HEK293 (cell line): ENCODE results near the gene TPM4.

Source experiments
- CTCF ChIA-PET: fragments of 350-600 bp; formaldehyde crosslinking; extraction: SDS; loops from one replicate; lab custom pipeline; 2021; ENCODE audit warnings: antibody characterized with exemption; lab: Yijun Ruan, JAX
- POLR2A ChIA-PET: fragments of 300-600 bp; formaldehyde crosslinking; extraction: SDS; loops from one replicate; lab custom pipeline; 2020; ENCODE audit warnings: antibody characterized with exemption, inconsistent platforms; lab: Yijun Ruan, JAX
- H3K27ac ChIP-seq: fragments of 200-500 bp; sonication (Bioruptor generic); 2 replicates; pipeline ENCODE4 v1.5.1; 2014; ENCODE audit warnings: low read depth, low read length, control low read depth, inconsistent platforms; ENCODE audit errors: extremely low read depth
- H3K36me3 ChIP-seq, 2 experiments: fragments of 200-500 bp in 1 of 2; sonication (Bioruptor generic) in 1 of 2; 1 replicate in 1 of 2; 2 replicates in 1 of 2; pipeline ENCODE4 v1.5.1; 2014 to 2017; ENCODE audit warnings: inconsistent platforms in 2 of 2, low read length in 2 of 2; ENCODE audit not compliant: control insufficient read depth in 2 of 2, insufficient read depth in 1 of 2
- H3K4me1 ChIP-seq: fragments of 200-500 bp; sonication (Bioruptor generic); 2 replicates; pipeline ENCODE4 v1.5.1; 2014; ENCODE audit warnings: mild to moderate bottlenecking, low read length, inconsistent platforms; ENCODE audit not compliant: control insufficient read depth, insufficient read depth
- H3K4me3 ChIP-seq: 2 replicates; pipeline ENCODE4 v1.5.1; 2011; ENCODE audit warnings: low read depth, mild to moderate bottlenecking, control low read depth, low read length, moderate library complexity
- H3K9me3 ChIP-seq: fragments of 200-500 bp; sonication (Bioruptor generic); 2 replicates; pipeline ENCODE4 v1.5.1; 2014; ENCODE audit warnings: low read depth, low read length, inconsistent platforms; ENCODE audit not compliant: control insufficient read depth, insufficient read depth
- KLF10 ChIP-seq: fragments of 450-650 bp; IDR thresholded peaks from 2 replicates; pipeline ENCODE4 v1.5.1; 2018; ENCODE audit warnings: missing biosample characterization, mild to moderate bottlenecking, missing genetic modification characterization
- PRDM1 ChIP-seq: fragments of 450-650 bp; formaldehyde crosslinking; IDR thresholded peaks from 2 replicates; pipeline ENCODE4; 2016; ENCODE audit warnings: missing biosample characterization, missing genetic modification characterization
- ZBTB7A ChIP-seq: fragments of 450-650 bp; formaldehyde crosslinking; IDR thresholded peaks from 2 replicates; pipeline ENCODE4 v1.5.1; 2016; ENCODE audit warnings: low read depth, missing biosample characterization, missing genetic modification characterization
- ZFP69B ChIP-seq: fragments of 450-650 bp; formaldehyde crosslinking; IDR thresholded peaks from 2 replicates; pipeline ENCODE4 v1.5.1; 2016; ENCODE audit warnings: missing biosample characterization, missing genetic modification characterization
- ZNF132 ChIP-seq: fragments of 450-650 bp; formaldehyde crosslinking; IDR thresholded peaks from 2 replicates; pipeline ENCODE4 v1.5.1; 2017; ENCODE audit warnings: missing biosample characterization, missing genetic modification characterization, borderline replicate concordance
- ZNF19 ChIP-seq: fragments of 450-650 bp; formaldehyde crosslinking; IDR thresholded peaks from 2 replicates; pipeline ENCODE4; 2016; ENCODE audit warnings: missing biosample characterization, missing genetic modification characterization, low read depth
- ZNF24 ChIP-seq: fragments of 450-650 bp; formaldehyde crosslinking; IDR thresholded peaks from 2 replicates; pipeline ENCODE4 v1.5.1; 2016; ENCODE audit warnings: missing biosample characterization, missing genetic modification characterization
- ZNF324 ChIP-seq: fragments of 450-650 bp; formaldehyde crosslinking; IDR thresholded peaks from 2 replicates; pipeline ENCODE4 v1.5.1; 2016; ENCODE audit warnings: missing biosample characterization, missing genetic modification characterization
- ZNF354C ChIP-seq: fragments of 450-650 bp; formaldehyde crosslinking; IDR thresholded peaks from 2 replicates; pipeline ENCODE4 v1.5.1; 2016; ENCODE audit warnings: missing biosample characterization, missing genetic modification characterization, low read depth, borderline replicate concordance
- ZNF404 ChIP-seq: fragments of 450-650 bp; formaldehyde crosslinking; IDR thresholded peaks from 2 replicates; pipeline ENCODE4 v1.5.1; 2017; ENCODE audit warnings: missing biosample characterization, missing genetic modification characterization
- ZNF747 ChIP-seq: fragments of 450-650 bp; formaldehyde crosslinking; IDR thresholded peaks from 2 replicates; pipeline ENCODE4 v1.5.1; 2016; ENCODE audit warnings: missing biosample characterization, missing genetic modification characterization
- ZNF776 ChIP-seq: fragments of 450-650 bp; formaldehyde crosslinking; IDR thresholded peaks from 2 replicates; pipeline ENCODE4 v1.5.0; 2017; ENCODE audit warnings: missing biosample characterization, missing genetic modification characterization, borderline replicate concordance
- ZNF792 ChIP-seq: fragments of 450-650 bp; formaldehyde crosslinking; IDR thresholded peaks from 2 replicates; pipeline ENCODE4 v1.5.1; 2016; ENCODE audit warnings: missing biosample characterization, missing genetic modification characterization
- ZSCAN30 ChIP-seq: fragments of 450-650 bp; IDR thresholded peaks from 2 replicates; pipeline ENCODE4 v1.5.1; 2018; ENCODE audit warnings: missing biosample characterization, mild to moderate bottlenecking, missing genetic modification characterization, moderate library complexity
- TF ChIP-seq, protein P1 (sequence below): fragments of 450-650 bp; IDR thresholded peaks from 2 replicates; pipeline ENCODE4 v1.5.1; 2018; ENCODE audit warnings: missing biosample characterization, mild to moderate bottlenecking, missing genetic modification characterization
- TF ChIP-seq, protein P2 (sequence below): fragments of 450-650 bp; formaldehyde crosslinking; IDR thresholded peaks from 2 replicates; pipeline ENCODE4 v1.5.1; 2016; ENCODE audit warnings: missing biosample characterization, missing genetic modification characterization
- TF ChIP-seq, protein P3 (sequence below): fragments of 450-650 bp; formaldehyde crosslinking; IDR thresholded peaks from 2 replicates; pipeline ENCODE4 v1.5.1; 2017; ENCODE audit warnings: missing biosample characterization, missing genetic modification characterization
- TF ChIP-seq, protein P4 (sequence below): fragments of 450-650 bp; formaldehyde crosslinking; IDR thresholded peaks from 2 replicates; pipeline ENCODE4 v1.5.1; 2016; ENCODE audit warnings: missing biosample characterization, missing genetic modification characterization
- TF ChIP-seq, protein P5 (sequence below): fragments of 450-650 bp; formaldehyde crosslinking; IDR thresholded peaks from 2 replicates; pipeline ENCODE4 v1.5.1; 2016; ENCODE audit warnings: missing biosample characterization, missing genetic modification characterization
- TF ChIP-seq, protein P6 (sequence below): fragments of 450-650 bp; formaldehyde crosslinking; IDR thresholded peaks from 2 replicates; pipeline ENCODE4 v1.5.1; 2016; ENCODE audit warnings: missing biosample characterization, missing genetic modification characterization
- TF ChIP-seq, protein P7 (sequence below): fragments of 450-650 bp; formaldehyde crosslinking; IDR thresholded peaks from 2 replicates; pipeline ENCODE4 v1.5.1; 2017; ENCODE audit warnings: missing biosample characterization, missing genetic modification characterization

Gene TPM4

DNA sequence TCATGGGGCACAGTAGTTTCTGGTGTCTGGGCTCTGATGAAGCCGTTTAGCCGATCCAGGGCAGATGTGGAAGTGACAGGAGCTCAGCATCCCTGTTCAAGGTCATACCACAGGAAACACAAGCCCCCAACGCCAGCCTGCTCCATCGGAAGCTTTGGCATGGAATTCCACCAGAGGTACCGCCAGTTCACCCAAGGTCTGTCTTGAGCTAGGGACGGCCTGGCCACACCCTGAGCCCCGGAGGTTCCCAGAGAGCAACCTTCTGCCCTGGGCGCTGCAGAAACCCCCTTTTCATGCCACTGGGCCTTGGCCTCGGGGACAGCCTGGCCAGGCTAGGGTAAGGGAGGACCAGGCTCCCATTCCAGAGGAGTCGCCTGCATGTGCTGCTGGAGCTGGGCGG lies 39.4 kb upstream of the TPM4 start (continued):
- TF ChIP-seq, protein P1, sequence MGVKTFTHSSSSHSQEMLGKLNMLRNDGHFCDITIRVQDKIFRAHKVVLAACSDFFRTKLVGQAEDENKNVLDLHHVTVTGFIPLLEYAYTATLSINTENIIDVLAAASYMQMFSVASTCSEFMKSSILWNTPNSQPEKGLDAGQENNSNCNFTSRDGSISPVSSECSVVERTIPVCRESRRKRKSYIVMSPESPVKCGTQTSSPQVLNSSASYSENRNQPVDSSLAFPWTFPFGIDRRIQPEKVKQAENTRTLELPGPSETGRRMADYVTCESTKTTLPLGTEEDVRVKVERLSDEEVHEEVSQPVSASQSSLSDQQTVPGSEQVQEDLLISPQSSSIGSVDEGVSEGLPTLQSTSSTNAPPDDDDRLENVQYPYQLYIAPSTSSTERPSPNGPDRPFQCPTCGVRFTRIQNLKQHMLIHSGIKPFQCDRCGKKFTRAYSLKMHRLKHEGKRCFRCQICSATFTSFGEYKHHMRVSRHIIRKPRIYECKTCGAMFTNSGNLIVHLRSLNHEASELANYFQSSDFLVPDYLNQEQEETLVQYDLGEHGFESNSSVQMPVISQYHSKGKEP = no peak
- no peak for TF ChIP-seq ZFP69B (tag by site-specific recombination)
- no peak for TF ChIP-seq PRDM1 (tag by site-specific recombination)
- TF ChIP-seq, protein P2, sequence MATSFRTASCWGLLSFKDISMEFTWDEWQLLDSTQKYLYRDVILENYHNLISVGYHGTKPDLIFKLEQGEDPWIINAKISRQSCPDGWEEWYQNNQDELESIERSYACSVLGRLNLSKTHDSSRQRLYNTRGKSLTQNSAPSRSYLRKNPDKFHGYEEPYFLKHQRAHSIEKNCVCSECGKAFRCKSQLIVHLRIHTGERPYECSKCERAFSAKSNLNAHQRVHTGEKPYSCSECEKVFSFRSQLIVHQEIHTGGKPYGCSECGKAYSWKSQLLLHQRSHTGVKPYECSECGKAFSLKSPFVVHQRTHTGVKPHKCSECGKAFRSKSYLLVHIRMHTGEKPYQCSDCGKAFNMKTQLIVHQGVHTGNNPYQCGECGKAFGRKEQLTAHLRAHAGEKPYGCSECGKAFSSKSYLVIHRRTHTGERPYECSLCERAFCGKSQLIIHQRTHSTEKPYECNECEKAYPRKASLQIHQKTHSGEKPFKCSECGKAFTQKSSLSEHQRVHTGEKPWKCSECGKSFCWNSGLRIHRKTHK (tag by site-specific recombination) = no peak
- TF ChIP-seq ZNF747 (tag by site-specific recombination) = no peak
- no peak for TF ChIP-seq ZNF132 (tag by site-specific recombination)
- TF ChIP-seq ZNF792 = no peak
- no peak for TF ChIP-seq ZNF404 (tag by site-specific recombination)

DNA sequence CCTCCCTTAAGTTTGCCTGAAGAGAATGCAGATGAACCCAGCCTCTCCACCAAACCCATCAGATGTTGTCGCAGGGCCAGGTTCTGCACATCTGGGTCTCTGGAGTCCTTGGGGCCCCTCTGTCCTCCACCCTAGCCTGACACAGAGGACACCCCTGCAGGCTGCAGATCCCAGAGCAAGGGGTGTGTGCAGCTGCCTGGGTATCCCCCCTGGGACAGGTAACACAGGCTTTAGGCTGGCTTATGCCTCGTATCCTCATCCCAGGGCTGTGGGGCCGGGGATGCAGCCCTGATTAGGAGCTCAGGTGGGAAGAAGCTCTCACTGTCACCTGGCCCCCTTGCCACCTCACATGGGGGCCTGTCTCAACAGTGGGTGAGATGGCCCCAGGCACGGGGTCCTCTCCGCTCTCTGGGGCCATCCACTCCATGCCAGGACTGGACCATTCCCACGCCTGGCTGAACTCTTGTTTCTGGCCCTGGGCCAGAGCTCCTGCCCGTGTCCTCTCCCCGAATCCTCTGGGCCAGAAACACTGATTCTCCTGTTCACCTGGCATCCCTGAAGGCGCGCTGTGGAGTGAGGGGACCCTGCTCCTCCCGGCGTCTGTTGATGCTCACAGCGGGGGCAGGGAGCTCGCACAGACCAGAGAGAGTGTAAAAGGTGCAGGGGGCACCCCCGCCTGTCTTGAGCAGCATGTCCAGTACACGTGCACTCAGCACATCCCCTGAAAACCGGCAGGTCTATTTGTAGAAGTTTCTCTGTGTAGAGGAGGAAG lies 38.7 kb upstream of the TPM4 start:
- TF ChIP-seq, protein P3, sequence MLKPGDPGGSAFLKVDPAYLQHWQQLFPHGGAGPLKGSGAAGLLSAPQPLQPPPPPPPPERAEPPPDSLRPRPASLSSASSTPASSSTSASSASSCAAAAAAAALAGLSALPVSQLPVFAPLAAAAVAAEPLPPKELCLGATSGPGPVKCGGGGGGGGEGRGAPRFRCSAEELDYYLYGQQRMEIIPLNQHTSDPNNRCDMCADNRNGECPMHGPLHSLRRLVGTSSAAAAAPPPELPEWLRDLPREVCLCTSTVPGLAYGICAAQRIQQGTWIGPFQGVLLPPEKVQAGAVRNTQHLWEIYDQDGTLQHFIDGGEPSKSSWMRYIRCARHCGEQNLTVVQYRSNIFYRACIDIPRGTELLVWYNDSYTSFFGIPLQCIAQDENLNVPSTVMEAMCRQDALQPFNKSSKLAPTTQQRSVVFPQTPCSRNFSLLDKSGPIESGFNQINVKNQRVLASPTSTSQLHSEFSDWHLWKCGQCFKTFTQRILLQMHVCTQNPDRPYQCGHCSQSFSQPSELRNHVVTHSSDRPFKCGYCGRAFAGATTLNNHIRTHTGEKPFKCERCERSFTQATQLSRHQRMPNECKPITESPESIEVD (tag by site-specific recombination) = no peak
- TF ChIP-seq, protein P4, sequence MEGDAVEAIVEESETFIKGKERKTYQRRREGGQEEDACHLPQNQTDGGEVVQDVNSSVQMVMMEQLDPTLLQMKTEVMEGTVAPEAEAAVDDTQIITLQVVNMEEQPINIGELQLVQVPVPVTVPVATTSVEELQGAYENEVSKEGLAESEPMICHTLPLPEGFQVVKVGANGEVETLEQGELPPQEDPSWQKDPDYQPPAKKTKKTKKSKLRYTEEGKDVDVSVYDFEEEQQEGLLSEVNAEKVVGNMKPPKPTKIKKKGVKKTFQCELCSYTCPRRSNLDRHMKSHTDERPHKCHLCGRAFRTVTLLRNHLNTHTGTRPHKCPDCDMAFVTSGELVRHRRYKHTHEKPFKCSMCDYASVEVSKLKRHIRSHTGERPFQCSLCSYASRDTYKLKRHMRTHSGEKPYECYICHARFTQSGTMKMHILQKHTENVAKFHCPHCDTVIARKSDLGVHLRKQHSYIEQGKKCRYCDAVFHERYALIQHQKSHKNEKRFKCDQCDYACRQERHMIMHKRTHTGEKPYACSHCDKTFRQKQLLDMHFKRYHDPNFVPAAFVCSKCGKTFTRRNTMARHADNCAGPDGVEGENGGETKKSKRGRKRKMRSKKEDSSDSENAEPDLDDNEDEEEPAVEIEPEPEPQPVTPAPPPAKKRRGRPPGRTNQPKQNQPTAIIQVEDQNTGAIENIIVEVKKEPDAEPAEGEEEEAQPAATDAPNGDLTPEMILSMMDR (tag by site-specific recombination) = no peak
- no peak for TF ChIP-seq ZNF354C
- no peak for TF ChIP-seq KLF10 (tag by site-specific recombination)
- POLR2A ChIA-PET = no interaction called here
- no peaks in the 10 kb centered on the region for H3K4me1 ChIP-seq
- no peak overlapping the region for H3K4me3 ChIP-seq
- H3K27ac ChIP-seq = no peak overlapping the region
- H3K9me3 ChIP-seq = no peaks in the 10 kb centered on the region
- no peaks in the 10 kb centered on the region for H3K36me3 ChIP-seq
- CTCF ChIA-PET = no interaction called here

DNA sequence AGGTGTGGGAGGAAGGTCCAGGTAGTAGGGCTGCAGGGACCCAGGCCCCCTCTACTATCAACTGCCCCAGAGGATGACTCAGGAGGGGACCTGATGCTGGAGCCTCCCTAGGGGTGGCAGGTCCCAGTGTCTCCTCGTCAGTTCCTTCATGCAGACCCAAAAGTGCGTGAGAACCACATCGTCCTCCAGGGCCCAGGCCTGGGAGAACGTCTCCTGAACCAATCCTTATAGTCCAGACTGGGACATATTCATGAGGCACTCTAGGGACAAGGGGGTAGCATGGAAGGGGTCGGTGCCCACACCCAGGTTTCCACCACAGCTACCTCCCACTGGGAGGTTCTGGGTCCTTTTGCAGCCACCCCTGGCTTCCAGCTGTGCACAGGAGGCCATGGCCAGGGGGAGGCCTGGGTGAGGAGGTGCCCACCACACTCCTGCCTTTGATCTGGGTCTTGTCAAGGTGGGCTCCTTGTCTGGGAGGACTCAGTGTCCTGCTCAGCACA lies 38.0 kb upstream of the TPM4 start:
- ChIA-PET POLR2A (no interaction called here), CTCF (no interaction called here)
- H3K9me3 ChIP-seq = no peaks in the 10 kb centered on the region
- no peaks in the 10 kb centered on the region for H3K4me1 ChIP-seq
- H3K36me3 ChIP-seq = no peaks in the 10 kb centered on the region
- H3K4me3 ChIP-seq = no peak overlapping the region
- no peak overlapping the region for H3K27ac ChIP-seq
- TF ChIP-seq, protein P5, sequence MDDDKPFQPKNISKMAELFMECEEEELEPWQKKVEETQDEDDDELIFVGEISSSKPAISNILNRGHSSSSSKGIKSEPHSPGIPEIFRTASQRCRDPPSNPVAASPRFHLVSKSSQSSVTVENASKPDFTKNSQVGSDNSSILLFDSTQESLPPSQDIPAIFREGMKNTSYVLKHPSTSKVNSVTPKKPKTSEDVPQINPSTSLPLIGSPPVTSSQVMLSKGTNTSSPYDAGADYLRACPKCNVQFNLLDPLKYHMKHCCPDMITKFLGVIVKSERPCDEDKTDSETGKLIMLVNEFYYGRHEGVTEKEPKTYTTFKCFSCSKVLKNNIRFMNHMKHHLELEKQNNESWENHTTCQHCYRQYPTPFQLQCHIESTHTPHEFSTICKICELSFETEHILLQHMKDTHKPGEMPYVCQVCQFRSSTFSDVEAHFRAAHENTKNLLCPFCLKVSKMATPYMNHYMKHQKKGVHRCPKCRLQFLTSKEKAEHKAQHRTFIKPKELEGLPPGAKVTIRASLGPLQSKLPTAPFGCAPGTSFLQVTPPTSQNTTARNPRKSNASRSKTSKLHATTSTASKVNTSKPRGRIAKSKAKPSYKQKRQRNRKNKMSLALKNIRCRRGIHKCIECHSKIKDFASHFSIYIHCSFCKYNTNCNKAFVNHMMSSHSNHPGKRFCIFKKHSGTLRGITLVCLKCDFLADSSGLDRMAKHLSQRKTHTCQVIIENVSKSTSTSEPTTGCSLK (tag by site-specific recombination) = no peak
- TF ChIP-seq, protein P6, sequence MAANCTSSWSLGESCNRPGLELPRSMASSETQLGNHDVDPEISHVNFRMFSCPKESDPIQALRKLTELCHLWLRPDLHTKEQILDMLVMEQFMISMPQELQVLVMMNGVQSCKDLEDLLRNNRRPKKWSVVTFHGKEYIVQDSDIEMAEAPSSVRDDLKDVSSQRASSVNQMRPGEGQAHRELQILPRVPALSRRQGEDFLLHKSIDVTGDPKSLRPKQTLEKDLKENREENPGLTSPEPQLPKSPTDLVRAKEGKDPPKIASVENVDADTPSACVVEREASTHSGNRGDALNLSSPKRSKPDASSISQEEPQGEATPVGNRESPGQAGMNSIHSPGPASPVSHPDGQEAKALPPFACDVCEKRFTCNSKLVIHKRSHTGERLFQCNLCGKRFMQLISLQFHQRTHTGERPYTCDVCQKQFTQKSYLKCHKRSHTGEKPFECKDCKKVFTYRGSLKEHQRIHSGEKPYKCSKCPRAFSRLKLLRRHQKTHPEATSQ (tag by site-specific recombination) = no peak
- TF ChIP-seq ZSCAN30 (tag by site-specific recombination) = no peak
- no peak for TF ChIP-seq ZNF776
- no peak for TF ChIP-seq ZNF324 (tag by site-specific recombination)
- no peak for TF ChIP-seq ZNF19 (tag by site-specific recombination)
- TF ChIP-seq, protein P7, sequence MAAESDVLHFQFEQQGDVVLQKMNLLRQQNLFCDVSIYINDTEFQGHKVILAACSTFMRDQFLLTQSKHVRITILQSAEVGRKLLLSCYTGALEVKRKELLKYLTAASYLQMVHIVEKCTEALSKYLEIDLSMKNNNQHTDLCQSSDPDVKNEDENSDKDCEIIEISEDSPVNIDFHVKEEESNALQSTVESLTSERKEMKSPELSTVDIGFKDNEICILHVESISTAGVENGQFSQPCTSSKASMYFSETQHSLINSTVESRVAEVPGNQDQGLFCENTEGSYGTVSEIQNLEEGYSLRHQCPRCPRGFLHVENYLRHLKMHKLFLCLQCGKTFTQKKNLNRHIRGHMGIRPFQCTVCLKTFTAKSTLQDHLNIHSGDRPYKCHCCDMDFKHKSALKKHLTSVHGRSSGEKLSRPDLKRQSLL = no peak
- no peak for TF ChIP-seq ZBTB7A (tag by site-specific recombination)
- no peak for TF ChIP-seq ZNF24 (tag by site-specific recombination)
